DMS114 treated with DMSO at 0.1 percent for 48 hours (cell line): Measurements from ENCODE around the gene OPN1SW.
A peak's percentile ranks its signal among the peaks of the same experiment; 100 is the strongest.

Experiments
- DNase-seq: peaks from one replicate; lab custom pipeline; 2025; ENCODE audit not compliant: unreplicated experiment; lab: John Stamatoyannopoulos, UW

Gene OPN1SW

DNA sequence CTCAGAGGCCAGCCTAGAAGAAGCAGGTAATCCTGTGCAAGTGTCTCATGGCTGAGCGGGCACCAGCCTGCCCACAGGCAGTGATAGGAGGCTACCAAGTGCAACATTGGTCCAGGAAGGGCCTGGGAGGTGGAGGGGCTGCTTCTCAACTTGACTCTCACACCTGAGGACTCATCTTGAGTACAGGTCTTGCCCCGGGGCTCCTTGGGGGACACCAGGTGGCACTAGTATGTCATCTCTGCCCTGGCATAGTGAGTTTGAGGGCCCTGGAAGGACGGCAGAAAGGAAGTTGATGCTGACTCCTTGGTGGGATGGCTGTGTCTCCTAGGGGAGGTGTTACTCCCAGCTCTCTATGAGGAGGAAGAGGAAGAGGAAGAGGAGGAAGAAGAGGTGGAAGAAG, 18.4 kb upstream of the OPN1SW start:
- DNase-seq: no peak

DNA sequence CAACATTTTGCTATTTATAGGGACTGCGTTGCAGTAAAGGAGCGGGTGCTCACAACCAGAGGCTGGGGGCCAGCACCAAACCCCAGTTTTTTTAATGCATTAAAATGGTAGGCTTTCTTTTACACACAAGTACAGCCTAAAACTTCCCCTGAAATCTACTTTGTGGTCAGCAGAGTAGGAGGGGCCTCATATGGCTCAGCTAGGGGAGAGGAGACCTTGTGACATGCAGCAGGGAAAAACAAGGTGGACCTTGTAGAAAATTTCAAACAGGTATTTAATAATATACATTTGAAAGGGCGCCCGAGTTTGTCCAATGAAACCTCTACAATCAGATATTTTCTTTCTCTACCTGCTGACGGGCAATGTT, 17.6 kb upstream of the OPN1SW start:
- DNase-seq: no peak

DNA sequence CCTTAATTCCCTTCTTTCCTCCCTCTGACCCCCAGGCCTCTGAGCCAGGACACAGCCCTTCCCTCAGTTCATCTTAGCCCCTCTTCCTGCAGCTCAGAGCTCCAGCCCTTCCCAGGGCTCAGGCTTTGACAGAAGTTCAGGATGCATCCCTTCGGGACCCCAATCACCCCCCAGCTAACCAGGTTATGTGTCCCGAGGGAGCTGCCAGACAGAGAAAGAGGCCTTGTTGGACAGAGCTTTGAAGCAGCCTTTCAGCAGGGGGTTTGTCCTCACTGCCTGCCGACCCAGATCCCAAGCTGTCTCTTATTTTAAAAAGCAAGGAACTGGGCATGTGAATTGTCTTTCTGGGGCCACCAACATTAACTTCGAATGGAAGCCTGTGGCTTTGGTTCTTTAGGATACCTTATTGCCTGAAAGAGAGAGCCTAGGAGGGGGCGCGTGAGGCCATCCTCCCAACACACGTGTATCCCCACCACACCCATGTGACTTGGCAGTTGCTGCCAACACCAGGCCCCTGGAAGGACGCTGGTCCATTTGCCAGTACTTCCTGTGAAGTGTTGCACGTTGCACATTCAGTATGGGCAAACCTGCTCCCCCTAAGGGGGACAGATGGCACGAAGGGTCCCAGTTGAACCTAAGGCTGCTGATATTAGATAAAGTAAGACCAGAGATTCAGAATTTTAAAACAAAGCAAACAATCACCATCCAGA, 17.0 kb upstream of the OPN1SW start:
- no peak for DNase-seq

DNA sequence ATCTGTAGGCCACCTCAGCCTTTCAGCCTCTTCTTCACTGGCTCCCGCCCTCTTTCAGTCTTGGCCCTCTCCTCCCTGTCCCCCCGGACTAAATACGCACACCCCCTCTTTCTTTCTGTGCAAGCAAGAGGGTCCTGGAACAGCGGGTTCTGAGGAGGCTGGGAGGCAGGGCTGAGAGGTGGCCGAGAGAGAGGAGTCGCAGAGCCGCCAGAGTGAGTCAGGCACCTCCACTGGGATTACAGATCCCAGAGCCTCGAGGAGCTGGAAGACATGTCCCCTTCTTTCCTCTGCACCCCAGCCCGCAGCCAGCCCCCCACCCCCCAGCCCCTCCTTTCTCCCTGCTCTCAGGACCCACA, 16.4 kb upstream of the OPN1SW start:
- DNase-seq: no peak

DNA sequence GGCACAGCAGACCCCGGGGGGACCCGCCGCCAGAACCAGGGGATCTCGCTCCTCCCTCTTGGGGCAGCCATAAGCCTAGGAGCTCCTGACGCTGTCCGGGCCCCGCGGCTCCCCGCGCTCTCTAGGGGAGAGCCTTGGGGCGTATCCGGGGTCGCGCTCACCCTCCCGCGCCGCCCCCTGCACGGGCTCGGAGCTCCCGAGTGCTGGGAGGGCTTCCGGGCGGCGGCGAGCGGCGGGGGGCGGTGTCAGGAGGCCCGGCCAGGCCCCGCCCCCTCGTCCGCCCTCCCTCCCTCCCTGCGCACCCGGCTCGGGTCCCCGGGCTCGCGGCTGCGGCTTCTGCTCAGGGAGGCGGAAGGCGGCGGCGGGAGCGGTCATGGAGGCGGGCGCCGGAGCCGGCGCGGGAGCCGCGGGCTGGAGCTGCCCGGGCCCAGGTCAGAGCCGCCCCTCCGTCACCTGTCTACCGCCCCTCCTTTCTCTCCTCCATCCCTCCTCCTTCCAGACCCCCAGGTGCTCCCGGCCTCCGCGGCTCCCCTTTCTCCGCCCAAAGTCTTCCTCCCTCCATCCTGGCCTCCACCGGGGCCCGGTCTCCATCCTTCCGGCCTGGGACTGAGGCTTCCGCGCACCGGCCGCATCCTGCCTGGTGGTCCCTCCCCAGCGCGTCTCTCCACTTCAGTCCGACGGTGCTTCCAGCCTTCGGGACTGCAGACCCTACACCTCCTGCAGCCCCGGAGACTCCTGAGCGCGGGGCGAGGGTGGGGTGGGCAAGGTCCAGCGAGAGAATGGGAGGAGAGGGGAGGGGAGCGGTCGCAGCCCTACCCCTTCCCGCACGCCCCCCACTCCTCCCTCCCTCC, 15.8 kb upstream of the OPN1SW start, which contains the start of gene CCDC136:
CCDC136 (plus strand) TSS at position 848 of the 851 bp plus-strand sequence. CDS start 444 bp downstream, outside the sequence.
- DNase-seq: no peak

DNA sequence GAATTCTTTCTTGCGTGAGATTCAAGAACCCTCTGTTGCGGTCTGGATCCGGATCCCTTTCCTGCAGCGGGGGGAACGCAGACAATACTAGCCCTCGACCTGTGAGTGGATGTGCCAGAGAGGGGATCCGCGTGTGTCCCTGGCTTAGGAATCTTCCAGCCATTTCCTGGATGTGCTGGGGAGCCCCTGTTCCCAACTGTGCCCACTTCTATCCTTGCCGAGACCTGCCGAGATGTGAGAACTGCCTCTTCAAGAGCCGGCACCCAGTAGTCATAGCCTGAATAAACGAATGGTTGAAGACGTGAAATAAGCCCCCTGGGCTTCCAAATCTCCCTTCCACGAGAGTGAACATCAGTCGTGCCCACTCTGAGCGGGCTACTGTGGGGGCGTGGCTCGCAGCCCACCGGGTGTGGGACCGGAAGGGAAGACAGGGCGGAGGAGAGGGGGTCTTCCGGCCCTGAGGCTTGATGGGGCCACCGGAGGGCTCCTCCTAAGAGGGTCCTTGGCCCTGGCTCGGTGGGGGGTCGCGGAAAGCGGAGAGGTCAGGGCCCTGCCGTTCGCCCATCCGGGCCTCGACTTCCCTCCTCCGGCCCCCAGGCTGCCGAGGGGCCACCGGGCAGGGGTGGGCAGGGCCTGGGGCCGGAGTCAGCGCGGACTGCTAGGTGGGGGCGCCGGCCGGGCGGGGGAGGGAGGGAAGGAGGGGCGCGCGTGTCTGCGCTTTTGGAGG, 14.9 kb upstream of the OPN1SW start:
- DNase-seq: no peak

DNA sequence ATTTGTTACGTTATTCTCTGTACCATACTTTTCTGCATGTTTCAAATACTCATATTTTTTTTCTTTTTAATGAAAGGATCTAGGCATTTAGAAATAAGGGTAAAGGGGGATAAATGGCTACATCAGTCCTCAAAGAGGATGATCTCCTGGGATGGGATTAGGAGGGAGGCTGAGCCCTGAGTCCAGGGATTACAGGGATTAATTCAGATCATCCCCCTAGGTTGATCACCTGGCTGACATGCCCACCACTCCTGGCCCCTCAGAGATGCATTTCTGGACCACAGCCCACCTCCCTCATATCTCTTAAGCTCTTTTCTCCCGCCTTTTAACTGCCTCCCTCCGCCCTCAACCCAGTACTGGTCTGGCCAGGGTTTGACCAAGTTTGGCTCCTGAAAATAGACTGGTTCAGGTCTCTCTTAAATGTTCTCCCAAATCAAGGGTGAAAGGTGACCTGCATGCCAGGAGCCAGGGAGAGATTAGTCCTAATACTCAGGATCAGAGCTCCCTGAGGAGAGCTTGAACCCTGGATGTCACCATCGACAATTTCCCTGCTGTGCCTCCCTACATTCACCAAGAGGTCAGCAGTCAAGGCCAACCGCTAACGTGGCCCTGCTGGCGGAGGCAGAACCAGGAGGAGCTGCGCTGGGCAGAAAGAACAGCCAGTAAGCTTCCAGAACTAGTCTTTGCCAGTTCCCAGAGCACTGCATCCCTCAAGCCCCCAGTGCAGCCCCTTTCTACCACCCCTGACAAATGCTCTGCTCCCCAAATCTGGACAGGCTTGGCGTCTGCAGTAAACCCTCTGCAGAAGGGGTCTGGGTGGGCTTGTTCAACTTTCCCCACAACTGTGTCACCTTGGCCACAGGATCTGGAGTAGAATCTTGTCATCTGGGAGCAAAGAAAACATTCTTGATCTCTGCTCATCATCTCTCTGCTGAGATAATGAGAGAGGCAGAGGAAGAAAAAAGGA, 13.1 kb upstream of the OPN1SW start:
- DNase-seq: no peak

DNA sequence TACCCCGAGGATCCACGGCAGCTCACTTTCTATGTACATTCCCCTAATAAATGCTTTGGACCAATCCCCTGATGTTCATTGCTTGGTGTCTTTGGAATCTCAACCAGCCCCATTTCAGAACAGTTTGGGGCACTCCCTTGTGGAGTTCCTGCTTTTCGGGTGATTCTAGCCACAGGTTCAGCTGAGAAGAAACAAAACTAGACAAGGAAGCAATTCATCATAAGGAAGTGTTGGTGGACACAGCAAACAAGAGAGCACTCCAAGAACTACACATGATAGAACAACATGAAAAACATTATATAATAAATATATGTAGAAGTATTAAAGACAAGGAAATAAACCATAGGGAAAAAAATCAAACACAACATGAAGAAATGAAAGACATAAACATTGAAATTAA, 10.1 kb upstream of the OPN1SW start:
- no peak for DNase-seq

DNA sequence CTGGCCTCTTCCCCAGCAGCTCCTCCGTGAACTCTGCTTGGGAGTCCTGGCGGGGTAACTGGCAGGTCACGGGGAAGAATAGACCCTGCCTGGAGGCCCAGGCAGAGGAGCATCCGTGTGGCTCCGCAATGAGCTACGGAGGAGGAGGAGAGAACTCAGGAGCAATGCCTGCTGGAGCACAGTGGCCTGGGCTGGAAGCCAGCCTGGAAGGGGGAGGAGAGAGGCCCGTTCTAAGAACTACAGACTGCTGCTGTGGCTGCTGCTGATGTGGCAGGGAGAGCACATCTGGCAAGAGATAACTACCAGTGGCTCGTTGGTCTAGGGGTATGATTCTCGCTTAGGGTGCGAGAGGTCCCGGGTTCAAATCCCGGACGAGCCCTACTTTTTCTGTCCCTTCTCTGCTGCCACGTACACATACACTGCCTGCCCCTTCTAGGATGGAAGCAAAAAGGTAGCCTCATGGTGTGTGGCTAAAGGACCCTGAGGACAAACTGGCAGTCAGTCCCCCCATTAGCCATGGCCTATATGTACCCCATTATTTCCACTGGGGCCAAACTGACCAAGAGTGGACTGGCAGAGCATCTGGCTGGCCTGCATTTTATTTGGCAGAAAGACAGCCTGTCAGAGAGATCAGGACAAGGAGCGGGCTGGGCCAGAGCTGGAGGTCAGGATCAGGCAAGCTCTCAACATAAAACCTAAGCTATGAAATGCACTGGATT, 7.7 kb upstream of the OPN1SW start:
- peak; percentile 12 for DNase-seq

DNA sequence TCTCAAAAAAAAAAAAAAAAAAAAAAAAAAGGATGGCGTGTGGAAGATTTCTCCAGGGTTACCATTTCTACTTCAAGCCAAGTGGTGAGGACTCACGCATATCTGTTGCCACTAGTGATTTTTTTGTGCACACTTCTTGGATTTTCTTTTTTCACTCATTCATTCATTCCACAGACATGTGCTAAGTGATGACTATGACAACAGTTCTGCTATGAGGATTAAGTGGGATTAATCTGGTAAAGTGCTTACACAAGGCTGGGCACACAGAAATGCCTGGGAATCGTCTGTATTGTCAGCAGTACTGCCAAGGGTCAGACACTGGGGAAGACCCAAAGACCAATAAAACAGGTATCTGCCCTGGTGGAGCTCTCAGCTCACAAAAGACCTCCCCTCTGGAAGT, 6.3 kb upstream of the OPN1SW start:
- DNase-seq: no peak

DNA sequence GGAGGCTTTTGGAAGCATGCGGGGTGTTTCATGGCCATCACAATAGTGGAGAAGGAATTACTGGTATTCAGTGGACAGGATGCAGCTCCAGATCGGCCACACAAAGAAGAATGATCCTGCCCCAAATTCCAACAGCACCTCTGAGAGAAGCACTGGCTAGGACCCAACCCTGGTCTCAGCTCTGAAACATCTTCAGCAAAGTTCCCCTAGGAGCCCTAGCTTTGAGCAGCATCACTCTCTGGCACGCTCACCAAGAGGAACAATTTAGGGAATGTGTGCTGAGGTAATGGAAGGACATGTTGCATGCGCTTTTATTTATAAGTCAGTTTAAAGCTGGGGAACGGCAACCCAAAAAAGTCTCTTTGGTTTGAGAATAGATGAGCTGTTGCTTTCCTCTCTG, 5.5 kb upstream of the OPN1SW start:
- DNase-seq: no peak

DNA sequence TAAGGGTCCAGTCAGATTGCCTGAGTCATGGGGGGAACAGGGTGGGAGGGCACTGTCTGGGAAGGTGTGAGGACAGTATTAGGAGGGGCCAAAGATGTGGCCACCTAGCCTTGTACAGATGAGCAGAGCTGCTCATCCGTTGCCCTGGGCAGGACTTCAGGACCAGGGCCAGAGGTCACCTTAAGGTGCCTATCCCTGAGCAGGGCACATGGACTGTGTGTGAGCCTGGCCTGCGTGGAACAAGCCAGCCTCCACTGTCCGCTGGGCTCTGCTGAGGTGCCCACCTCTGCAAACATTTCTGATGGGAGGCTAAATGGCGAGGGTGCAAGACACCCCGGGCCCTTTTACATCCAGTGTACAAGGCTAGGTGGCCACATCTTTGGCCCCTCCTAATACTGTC, 3.4 kb upstream of the OPN1SW start:
- DNase-seq: no peak

DNA sequence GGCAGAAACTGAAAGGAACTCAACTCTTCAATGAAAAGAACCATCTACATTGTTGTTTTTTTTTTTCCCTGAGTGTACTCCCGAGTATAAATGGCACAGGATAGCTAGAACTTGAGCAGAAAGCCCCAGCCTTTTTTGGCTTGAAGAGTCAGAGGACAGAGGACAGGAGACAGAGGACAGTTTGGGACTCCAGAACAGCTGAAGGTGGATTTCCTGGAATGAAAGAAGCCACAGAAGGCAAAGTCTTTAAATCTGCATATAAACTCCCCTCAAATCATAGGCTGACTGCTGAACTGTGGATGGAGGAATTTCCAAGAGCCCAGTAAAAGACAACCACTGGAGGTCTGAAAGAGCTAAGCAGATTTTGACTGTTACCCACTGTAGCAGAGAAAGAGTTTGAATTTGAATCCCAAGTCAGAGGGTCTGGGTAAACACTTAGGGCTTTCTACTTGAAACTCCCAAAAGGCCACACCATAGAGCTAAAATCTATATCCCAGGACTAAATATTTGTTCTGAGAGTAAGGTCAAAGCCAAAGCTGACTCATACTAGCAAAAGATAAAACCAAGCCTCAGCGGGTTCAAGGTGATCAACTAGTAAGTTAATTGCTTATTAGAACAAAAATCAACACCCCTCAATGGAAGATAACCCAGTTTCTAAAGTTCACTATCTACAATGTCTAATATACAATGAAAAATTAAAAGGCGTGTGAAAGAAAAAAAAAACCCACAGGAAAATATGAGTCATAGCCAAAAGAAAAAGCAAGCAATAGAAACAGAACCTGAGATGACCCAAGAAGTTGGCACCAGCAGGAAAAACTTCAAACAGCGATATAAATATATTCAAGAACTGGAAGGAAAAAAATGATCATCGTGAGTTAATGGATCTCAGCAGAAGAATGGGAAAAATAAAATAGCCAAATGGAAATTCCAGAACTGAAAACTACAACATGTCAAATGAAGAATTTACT, 1.8 kb upstream of the OPN1SW start:
- no peak for DNase-seq

DNA sequence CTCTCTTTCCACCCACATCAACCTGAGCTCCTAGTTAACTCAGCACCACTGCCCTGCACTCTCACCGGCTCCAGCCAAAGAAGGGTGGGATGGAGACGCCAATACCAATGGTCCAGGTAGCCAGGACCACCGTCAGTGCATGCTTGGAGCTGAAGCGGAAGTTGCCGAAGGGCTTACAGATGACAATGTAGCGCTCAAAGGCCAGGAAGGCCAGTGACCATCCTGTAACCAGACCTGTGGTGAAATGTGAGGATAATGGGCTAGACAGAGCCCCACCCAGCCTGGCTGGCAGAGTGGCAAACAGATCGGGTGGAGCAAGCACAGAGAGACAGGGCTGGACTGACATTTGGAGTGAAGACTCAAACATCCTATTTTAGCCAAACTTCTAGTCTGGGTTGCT, 673 bp downstream of the OPN1SW start:
- no peak for DNase-seq

DNA sequence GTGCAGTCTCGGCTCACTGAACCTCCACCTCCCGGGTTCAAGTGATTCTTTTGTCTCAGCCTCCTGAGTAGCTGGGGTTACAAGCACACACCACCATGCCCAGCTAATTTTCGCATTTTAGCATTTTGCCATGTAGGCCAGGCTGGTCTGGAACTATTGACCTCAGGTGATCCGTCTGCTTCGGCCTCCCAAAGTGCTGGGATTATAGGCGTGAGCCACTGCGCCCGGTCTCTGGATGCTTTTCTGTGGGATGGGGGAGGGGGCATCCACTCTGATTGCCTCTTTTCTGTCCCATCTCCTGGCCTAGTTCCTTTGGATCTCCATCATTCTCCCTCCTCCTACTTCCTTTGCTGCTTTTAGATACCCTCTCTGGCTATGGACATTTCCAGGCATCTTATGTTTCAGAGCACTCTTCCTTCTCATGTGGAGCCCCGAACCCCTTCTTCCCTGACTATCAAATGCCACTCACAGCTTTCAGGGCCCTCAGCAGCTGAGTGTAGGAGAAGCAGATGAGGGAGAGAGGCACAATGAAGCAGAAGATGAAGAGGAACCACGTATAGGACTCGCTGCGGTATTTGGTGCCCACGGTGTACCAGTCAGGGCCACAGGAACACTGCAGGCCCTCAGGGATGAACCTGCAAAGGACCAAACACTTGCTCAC, 1.4 kb downstream of the OPN1SW start:
- DNase-seq: no peak

DNA sequence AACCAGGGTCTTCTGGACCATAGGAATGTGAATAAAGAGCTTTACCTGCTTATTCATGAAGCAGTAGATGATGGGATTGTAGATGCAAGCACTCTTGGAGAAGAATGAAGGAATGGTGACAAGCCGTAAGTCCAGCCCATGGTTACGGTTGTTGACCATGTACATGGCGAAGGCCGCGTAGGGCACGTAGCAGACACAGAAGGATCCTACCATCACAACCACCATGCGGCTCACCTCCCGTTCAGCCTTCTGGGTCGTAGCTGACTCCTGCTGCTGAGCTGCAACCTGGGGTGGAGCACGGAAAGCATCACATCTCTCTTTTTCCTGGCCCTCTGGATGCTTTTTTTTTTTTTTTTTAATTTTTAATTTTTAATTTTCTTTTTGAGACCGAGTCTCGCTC, 2.0 kb downstream of the OPN1SW start:
- DNase-seq: no peak

DNA sequence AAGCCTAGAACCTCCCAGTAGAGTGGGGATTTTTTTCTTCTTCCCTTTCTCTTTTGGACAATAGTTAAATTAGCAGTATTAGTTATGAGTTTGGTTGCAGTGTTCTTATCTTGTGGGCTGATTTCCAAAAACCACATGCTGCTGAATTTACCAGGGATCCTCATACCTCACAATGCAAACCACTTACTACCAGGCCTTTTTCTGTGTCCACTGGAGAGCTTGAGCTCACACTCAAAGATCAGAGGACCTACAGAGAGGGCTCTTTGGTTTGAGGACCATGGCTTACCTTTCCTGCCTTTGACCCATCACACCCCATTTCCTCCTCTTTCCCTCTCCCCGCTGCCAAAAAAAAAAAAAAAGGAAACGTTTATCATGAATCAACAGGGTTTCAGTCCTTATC, 5.4 kb downstream of the OPN1SW start:
- DNase-seq: no peak

DNA sequence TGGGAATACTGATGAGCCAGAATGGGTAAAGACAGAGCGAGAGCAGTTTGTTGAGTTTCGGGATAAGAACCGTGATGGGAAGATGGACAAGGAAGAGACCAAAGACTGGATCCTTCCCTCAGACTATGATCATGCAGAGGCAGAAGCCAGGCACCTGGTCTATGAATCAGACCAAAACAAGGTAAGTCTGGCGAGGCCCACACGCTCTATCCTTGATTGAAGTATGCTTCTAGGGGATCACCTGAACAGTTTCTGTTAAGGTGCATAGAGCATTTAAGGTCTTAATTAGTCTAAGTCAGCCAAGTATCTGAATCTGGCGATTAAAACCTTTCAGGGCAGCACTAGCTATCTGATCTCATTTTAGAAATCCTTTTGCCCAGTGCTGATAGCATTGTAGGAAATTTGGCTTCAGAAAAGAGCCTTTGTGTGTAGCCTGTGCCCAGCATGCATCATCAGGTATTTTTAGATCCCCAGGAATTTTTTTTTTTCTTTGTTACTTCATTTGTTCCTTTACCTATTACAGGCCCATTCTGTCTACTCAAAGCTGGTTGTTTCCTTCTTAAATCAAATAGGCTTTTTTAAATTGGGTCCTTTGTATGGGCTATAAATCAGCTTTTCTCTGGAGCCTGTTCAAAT, 8.0 kb downstream of the OPN1SW start:
- DNase-seq: no peak
